ENCODE data around the gene OTUD1. TPM values are rescaled to one million over a fixed set of nuclear protein-coding genes. Genes with fewer than 3 reads are reported as not detected.

The OTUD1 gene
- total RNA-seq, 1 experiment from 2014 or later = 3.8 TPM

- no peak overlapping the region for H2BK5ac ChIP-seq (ENCODE audit: insufficient read length, low read length)
- H3K23me2 ChIP-seq (ENCODE audit: insufficient read length, low read depth, low read length, poor library complexity, severe bottlenecking) = no peaks in the 10 kb centered on the region
- Mint-ChIP-seq H3K27me3 (ENCODE audit: low read depth) (no peaks in the 10 kb centered on the region), H3K4me1 (peaks cover 24 to 28% of the 10 kb centered on the region in 2 experiments), H3K36me3 (ENCODE audit: insufficient read depth in 1 of 3, low read depth in 3 of 3) (no peaks in the 10 kb centered on the region; a peak in 1 of 7 replicates), H3K9me3 (no peaks in the 10 kb centered on the region), H3K4me3 (no peak overlapping the region), H3K27ac (no peak overlapping the region)
- no peak overlapping the region for H2BK120ac ChIP-seq (ENCODE audit: low read depth, low read length, poor library complexity, severe bottlenecking)
- DNase-seq = no peak
- H3K79me2 ChIP-seq (ENCODE audit: insufficient read depth, low read length) = no peaks in the 10 kb centered on the region
- H3K27ac ChIP-seq (ENCODE audit: insufficient read length, low read depth, low read length) = no peak overlapping the region
- H3K27me3 ChIP-seq (ENCODE audit: insufficient read depth, low read length) = no peaks in the 10 kb centered on the region
- no peak overlapping the region for H3K56ac ChIP-seq (ENCODE audit: insufficient read length, low read depth, low read length)
- H2BK15ac ChIP-seq (ENCODE audit: low read depth, low read length) = no peak overlapping the region
- H4K91ac ChIP-seq (ENCODE audit: insufficient read length, low read depth, low read length) = no peak overlapping the region
- no peak overlapping the region for H3K4me2 ChIP-seq (ENCODE audit: insufficient read depth, insufficient read length, low read length)
- no peaks in the 10 kb centered on the region for H3K9me3 ChIP-seq (ENCODE audit: control insufficient read depth, low read depth, low read length)
- H3K18ac ChIP-seq (ENCODE audit: insufficient read length, low read depth, low read length) = no peak overlapping the region
- no CpG with 5 or more reads among the region's 5 CpGs for WGBS (ENCODE audit: extremely low coverage, insufficient read length, low lambda C conversion rate)
- no peak overlapping the region for H3T11ph ChIP-seq (ENCODE audit: low read length)
- H2BK12ac ChIP-seq (ENCODE audit: insufficient read length, low read depth, low read length) = no peak overlapping the region
- H2BK20ac ChIP-seq (ENCODE audit: low read depth, low read length, poor library complexity, severe bottlenecking) = no peak overlapping the region
- no peaks in the 10 kb centered on the region; the same call in 1 of the 2 replicates for H3K4me1 ChIP-seq (ENCODE audit: insufficient read depth, low read length)
- H2AFZ ChIP-seq (ENCODE audit: low read length) = no peak overlapping the region
- no peak overlapping the region for H2AK5ac ChIP-seq (ENCODE audit: insufficient read length, low read length)
- no peak overlapping the region for H4K5ac ChIP-seq (ENCODE audit: insufficient read length, low read depth, low read length)
- H4K8ac ChIP-seq (replicated peaks; ENCODE audit: insufficient read length, low read depth, low read length) = no peak overlapping the region
- H3K14ac ChIP-seq (ENCODE audit: insufficient read depth, low read length) = no peak overlapping the region
- H3K23ac ChIP-seq (ENCODE audit: insufficient read length, low read depth, low read length) = no peak overlapping the region
- H3K9ac ChIP-seq (ENCODE audit: extremely low read depth, insufficient read length, low read length) = no peak overlapping the region
- H3K79me1 ChIP-seq (ENCODE audit: insufficient read depth, low read depth, low read length, poor library complexity, severe bottlenecking) = no peaks in the 10 kb centered on the region
- no peak overlapping the region for H3K4ac ChIP-seq (ENCODE audit: low read depth, low read length)
- H4K20me1 ChIP-seq (ENCODE audit: control insufficient read depth, insufficient read depth, insufficient read length) = no peaks in the 10 kb centered on the region
- no peak for TF ChIP-seq CTCF (conservative IDR thresholded peaks at IDR 0.05)
These were observed 25.2 kb upstream of the OTUD1 start for GRCh38 chr10:23413629-23414089.
